Neural progenitor cell (in vitro differentiated cells): Measurements from ENCODE around the gene SLC38A7. TPM values are rescaled to one million over a fixed set of nuclear protein-coding genes. Genes with fewer than 3 reads are reported as not detected.
"Not testable (repeated sequence)": the region's sequence is repeated elsewhere in the genome, so short reads cannot be mapped to it uniquely, and the experiment has no call there.

Experiments
- DNase-seq: peaks from one replicate; pipeline ENCODE4 v3.0.0-alpha.2; 2016; ENCODE audit warnings: low spot score
- H2AFZ ChIP-seq: fragments of 200-600 bp; sonication (generic); replicated peaks from 2 replicates; pipeline ENCODE4 v1.6.1; 2016; ENCODE audit warnings: antibody characterized with exemption
- H3F3A ChIP-seq: fragments of 200-600 bp; sonication (generic); 2 replicates; pipeline ENCODE4 v1.6.1; 2016; ENCODE audit warnings: antibody characterized with exemption, low read depth
- H3K27ac ChIP-seq: fragments of 200-600 bp; sonication (generic); 2 replicates; pipeline ENCODE4 v1.5.1; 2016; ENCODE audit warnings: mild to moderate bottlenecking
- H3K27me3 ChIP-seq: fragments of 200-600 bp; sonication (generic); 2 replicates; pipeline ENCODE4 v1.6.1; 2016; ENCODE audit warnings: mild to moderate bottlenecking, moderate library complexity
- H3K36me3 ChIP-seq: fragments of 200-600 bp; sonication (generic); 2 replicates; pipeline ENCODE4 v1.5.1; 2016
- H3K4me1 ChIP-seq: fragments of 200-600 bp; sonication (generic); 2 replicates; pipeline ENCODE4 v1.6.1; 2016; ENCODE audit warnings: mixed run types
- H3K4me2 ChIP-seq: fragments of 200-600 bp; sonication (generic); 2 replicates; pipeline ENCODE4 v1.6.1; 2016
- H3K4me3 ChIP-seq: fragments of 200-600 bp; sonication (generic); 2 replicates; pipeline ENCODE4 v1.5.1; 2016
- H3K79me2 ChIP-seq: fragments of 200-600 bp; sonication (generic); 2 replicates; pipeline ENCODE4 v1.6.1; 2016; ENCODE audit warnings: low read depth
- H3K9ac ChIP-seq: fragments of 200-600 bp; sonication (generic); 2 replicates; pipeline ENCODE4 v1.6.1; 2016
- H3K9me3 ChIP-seq: fragments of 200-600 bp; sonication (generic); 2 replicates; pipeline ENCODE4 v1.5.1; 2016; ENCODE audit warnings: low read depth
- H4K20me1 ChIP-seq: fragments of 200-600 bp; sonication (generic); 2 replicates; pipeline ENCODE4 v1.6.1; 2016; ENCODE audit warnings: low read depth
- H3K27ac Mint-ChIP-seq: 3 replicates; pipeline ENCODE4 v1.8.0; 2021; ENCODE audit warnings: mixed read lengths
- H3K27me3 Mint-ChIP-seq: 2 replicates; pipeline ENCODE4 v1.8.0; 2022; ENCODE audit warnings: low read depth, mild to moderate bottlenecking, inconsistent platforms, moderate library complexity, mixed read lengths; ENCODE audit not compliant: insufficient read depth
- H3K36me3 Mint-ChIP-seq: 3 replicates; pipeline ENCODE4 v1.8.0; 2021; ENCODE audit warnings: mixed read lengths
- H3K4me1 Mint-ChIP-seq: 3 replicates; pipeline ENCODE4 v1.8.0; 2021; ENCODE audit warnings: mixed read lengths
- H3K4me3 Mint-ChIP-seq: 3 replicates; pipeline ENCODE4 v1.8.0; 2021; ENCODE audit warnings: mild to moderate bottlenecking, moderate library complexity, mixed read lengths
- H3K9me3 Mint-ChIP-seq: 3 replicates; pipeline ENCODE4 v1.8.0; 2020; ENCODE audit warnings: mixed read lengths
- CTCF ChIP-seq: fragments of 200-600 bp; sonication (generic); IDR thresholded peaks from 2 replicates; pipeline ENCODE4 v1.5.1; 2017; ENCODE audit warnings: antibody characterized with exemption, mild to moderate bottlenecking
- EZH2 ChIP-seq: fragments of 200-600 bp; sonication (generic); IDR thresholded peaks from 2 replicates; pipeline ENCODE4 v1.6.1; 2017; ENCODE audit warnings: antibody characterized with exemption, mild to moderate bottlenecking, moderate library complexity
- EZH2phosphoT487 ChIP-seq: fragments of 200-600 bp; sonication (generic); IDR thresholded peaks from 2 replicates; pipeline ENCODE4 v1.6.1; 2017; ENCODE audit warnings: antibody characterized with exemption
- total RNA-seq: library from RNA; depleted of rRNA; stranded (reverse); fragments of >200 nt; gene quantifications from 2 replicates; pipeline ENCODE4 v1.2.3, GENCODE V29; 2015; ENCODE audit warnings: low replicate concordance

SLC38A7 gene
- total RNA-seq, 1 donor from 2014 or later: 9.8 TPM

GRCh38 chr16:58695368-58695767, 10.8 kb upstream of the SLC38A7 start:
- no peak for DNase-seq
- H3K9me3 ChIP-seq: no peaks in the 10 kb centered on the region
- Mint-ChIP-seq H3K4me1 (no peaks in the 10 kb centered on the region), H3K9me3 (peaks cover 6% of the 10 kb centered on the region), H3K27me3 (peaks cover 2% of the 10 kb centered on the region), H3K4me3 (no peak overlapping the region), H3K27ac (no peak overlapping the region), H3K36me3 (peaks cover 3% of the 10 kb centered on the region)
- no peak overlapping the region for H2AFZ ChIP-seq
- TF ChIP-seq EZH2: no peak
- TF ChIP-seq EZH2phosphoT487: no peak
- TF ChIP-seq CTCF: no peak
- H3K9ac ChIP-seq: no peak overlapping the region
- H3K79me2 ChIP-seq: no peaks in the 10 kb centered on the region
- H4K20me1 ChIP-seq: no peaks in the 10 kb centered on the region
- no peaks in the 10 kb centered on the region for H3F3A ChIP-seq
- H3K4me2 ChIP-seq: no peak overlapping the region
- no peaks in the 10 kb centered on the region for H3K4me1 ChIP-seq
- H3K36me3 ChIP-seq: no peaks in the 10 kb centered on the region
- no peak overlapping the region for H3K4me3 ChIP-seq
- H3K27ac ChIP-seq: no peak overlapping the region
- H3K27me3 ChIP-seq: no peaks in the 10 kb centered on the region

- Histone ChIP-seq H3K27me3 (peaks cover 13% of the 10 kb centered on the region), H3K27ac (no peak overlapping the region), H3K9me3 (no peaks in the 10 kb centered on the region), H3K4me1 (no peaks in the 10 kb centered on the region), H3K79me2 (no peaks in the 10 kb centered on the region), H3K4me3 (no peak overlapping the region), H3K9ac (no peak overlapping the region), H2AFZ (no peak overlapping the region), H3F3A (no peaks in the 10 kb centered on the region), H4K20me1 (no peaks in the 10 kb centered on the region), H3K36me3 (no peaks in the 10 kb centered on the region), H3K4me2 (no peak overlapping the region)
- Mint-ChIP-seq H3K27ac (no peak overlapping the region), H3K27me3 (peaks cover 5% of the 10 kb centered on the region), H3K4me3 (no peak overlapping the region), H3K36me3 (peaks cover 3% of the 10 kb centered on the region), H3K4me1 (no peaks in the 10 kb centered on the region), H3K9me3 (peaks cover 6% of the 10 kb centered on the region)
- TF ChIP-seq EZH2phosphoT487 (no peak), EZH2 (no peak), CTCF (no peak)
- no peak for DNase-seq
These were observed 7.9 kb upstream of the SLC38A7 start for GRCh38 chr16:58692450-58692849.

GRCh38 chr16:58686985-58687706, 2.6 kb upstream of the SLC38A7 start:
- not testable (repeated sequence) for H3K4me3 Mint-ChIP-seq, H3K27me3 Mint-ChIP-seq, H3K9ac ChIP-seq, H3K27ac ChIP-seq, DNase-seq, H3K4me2 ChIP-seq, H3K9me3 Mint-ChIP-seq, H3K4me1 Mint-ChIP-seq, H3K36me3 ChIP-seq, H3K4me3 ChIP-seq, H3K27ac Mint-ChIP-seq, H2AFZ ChIP-seq, H4K20me1 ChIP-seq, H3K9me3 ChIP-seq, H3K36me3 Mint-ChIP-seq, H3F3A ChIP-seq, H3K4me1 ChIP-seq
- peaks cover 16% of the 10 kb centered on the region for H3K27me3 ChIP-seq
- H3K79me2 ChIP-seq: peaks cover 13% of the 10 kb centered on the region

GRCh38 chr16:58685084-58685449, 497 bp upstream of the SLC38A7 start:
- Histone ChIP-seq H4K20me1 (no peaks in the 10 kb centered on the region), H3F3A (no peaks in the 10 kb centered on the region), H3K4me2 (peak overlapping the region; percentile 89), H3K36me3 (no peaks in the 10 kb centered on the region), H3K9me3 (no peaks in the 10 kb centered on the region), H3K27me3 (peaks cover 14% of the 10 kb centered on the region), H3K79me2 (peaks cover 13% of the 10 kb centered on the region), H2AFZ (peak overlapping the region; percentile 100), H3K4me1 (no peaks in the 10 kb centered on the region), H3K4me3 (peak overlapping the region; percentile 79), H3K9ac (no peak overlapping the region), H3K27ac (no peak overlapping the region)
- Mint-ChIP-seq H3K36me3 (no peaks in the 10 kb centered on the region), H3K4me3 (peak overlapping the region; percentile 93), H3K9me3 (no peaks in the 10 kb centered on the region), H3K27ac (no peak overlapping the region), H3K4me1 (peaks cover 9% of the 10 kb centered on the region), H3K27me3 (peaks cover 6% of the 10 kb centered on the region)
- TF ChIP-seq EZH2 (no peak), CTCF (no peak), EZH2phosphoT487 (no peak)
- no peak for DNase-seq
